ENCODE measurements around the gene ADGRL3. TPM values are rescaled to one million over a fixed set of nuclear protein-coding genes. Genes with fewer than 3 reads are reported as not detected.
"Not testable (repeated sequence)": the region's sequence is repeated elsewhere in the genome, so short reads cannot be mapped to it uniquely, and the experiment has no call there.

Gene ADGRL3
- total RNA-seq, 1 donor: under 0.01 TPM

GRCh38 chr4:61204353-61205060 is 4.4 kb downstream of the ADGRL3 start:
- no peak for DNase-seq (ENCODE audit: low read depth in 2 of 3, low spot score in 2 of 3)

GRCh38 chr4:61205066-61205465 is 4.9 kb downstream of the ADGRL3 start:
- no peak for DNase-seq (ENCODE audit: low read depth in 2 of 3, low spot score in 2 of 3)

GRCh38 chr4:61207156-61207555 is 7.0 kb downstream of the ADGRL3 start:
- not testable (repeated sequence) for DNase-seq (ENCODE audit: low read depth in 2 of 3, low spot score in 2 of 3)

GRCh38 chr4:61210186-61210939 is 10.2 kb downstream of the ADGRL3 start:
- DNase-seq (ENCODE audit: low read depth in 2 of 3, low spot score in 2 of 3): no peak

- DNase-seq (ENCODE audit: low read depth in 2 of 3, low spot score in 2 of 3): no peak
These were observed 11.7 kb downstream of the ADGRL3 start for GRCh38 chr4:61211781-61212180.

GRCh38 chr4:61212788-61213187 is 12.7 kb downstream of the ADGRL3 start:
- DNase-seq (ENCODE audit: low read depth in 2 of 3, low spot score in 2 of 3): no peak

GRCh38 chr4:61214680-61215079 is 14.6 kb downstream of the ADGRL3 start:
- DNase-seq (ENCODE audit: low read depth in 2 of 3, low spot score in 2 of 3): no peak

GRCh38 chr4:61217222-61217621 is 17.1 kb downstream of the ADGRL3 start:
- DNase-seq (ENCODE audit: low read depth in 2 of 3, low spot score in 2 of 3): no peak

GRCh38 chr4:61220556-61220955 is 20.4 kb downstream of the ADGRL3 start:
- no peak for DNase-seq (ENCODE audit: low read depth in 2 of 3, low spot score in 2 of 3)

DNA sequence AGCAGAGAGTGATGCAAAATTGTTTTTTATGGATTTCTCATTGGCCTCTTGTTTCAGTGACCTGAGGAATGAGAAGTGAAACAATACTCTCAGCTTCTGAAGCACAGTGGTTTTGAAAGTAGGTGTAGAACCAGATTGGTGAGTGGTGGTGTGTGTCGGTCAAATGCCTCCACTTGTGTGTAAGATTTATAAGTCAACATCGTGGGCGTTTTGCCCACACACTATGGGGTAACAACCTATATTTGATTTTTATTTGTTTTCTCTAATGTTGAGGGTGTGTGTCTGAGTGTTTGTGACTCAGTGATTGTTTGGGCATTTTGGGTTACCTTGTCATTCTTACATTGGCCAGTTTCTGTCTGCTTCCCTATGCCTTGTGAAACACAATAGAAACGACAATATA is 23.3 kb downstream of the ADGRL3 start:
- DNase-seq (ENCODE audit: low read depth in 2 of 3, low spot score in 2 of 3): no peak

GRCh38 chr4:61224573-61224972 is 24.4 kb downstream of the ADGRL3 start:
- no peak for DNase-seq (ENCODE audit: low read depth in 2 of 3, low spot score in 2 of 3)

DNA sequence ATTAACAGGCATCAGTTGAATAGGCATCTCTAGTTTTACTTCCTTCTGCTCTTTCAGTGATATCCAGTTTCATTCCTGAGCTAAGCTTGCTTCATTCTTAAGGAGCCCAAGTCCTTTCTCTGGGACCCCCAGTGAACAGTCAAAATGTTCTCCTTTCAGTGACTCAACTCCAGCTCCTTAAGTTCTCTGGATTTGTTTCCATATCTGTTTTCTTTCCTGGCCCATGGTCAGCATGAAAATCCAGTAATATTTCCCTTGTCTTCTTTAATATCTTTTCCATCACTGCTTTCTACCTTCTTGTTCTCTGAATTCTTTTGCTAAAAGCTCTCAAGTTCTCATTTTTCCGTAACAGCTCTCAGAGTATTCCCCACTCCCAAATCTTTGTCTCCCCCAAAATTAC is 25.5 kb downstream of the ADGRL3 start:
- no peak for DNase-seq (ENCODE audit: low read depth in 2 of 3, low spot score in 2 of 3)

GRCh38 chr4:61231421-61231820 is 31.3 kb downstream of the ADGRL3 start:
- DNase-seq (ENCODE audit: low read depth in 2 of 3, low spot score in 2 of 3): no peak

DNA sequence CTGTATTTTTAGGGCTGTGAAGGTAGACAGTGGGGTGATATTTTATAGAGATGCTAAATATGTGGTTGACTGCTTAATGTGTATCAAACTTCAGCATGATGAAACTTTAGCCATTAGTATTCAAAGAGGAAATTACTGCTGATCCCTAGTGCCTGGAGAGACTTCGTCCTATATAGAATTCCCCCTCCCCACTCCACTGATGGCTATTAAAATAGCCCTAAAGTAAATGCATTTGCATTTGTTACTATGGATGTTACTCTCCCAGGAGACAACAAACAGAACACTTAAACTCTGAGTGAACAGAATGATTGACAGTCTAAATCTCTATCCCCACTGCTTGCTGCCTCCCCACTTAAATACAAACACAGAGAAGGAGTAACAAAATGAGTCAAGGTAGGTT is 39.1 kb downstream of the ADGRL3 start:
- no peak for DNase-seq (ENCODE audit: low read depth in 2 of 3, low spot score in 2 of 3)

DNA sequence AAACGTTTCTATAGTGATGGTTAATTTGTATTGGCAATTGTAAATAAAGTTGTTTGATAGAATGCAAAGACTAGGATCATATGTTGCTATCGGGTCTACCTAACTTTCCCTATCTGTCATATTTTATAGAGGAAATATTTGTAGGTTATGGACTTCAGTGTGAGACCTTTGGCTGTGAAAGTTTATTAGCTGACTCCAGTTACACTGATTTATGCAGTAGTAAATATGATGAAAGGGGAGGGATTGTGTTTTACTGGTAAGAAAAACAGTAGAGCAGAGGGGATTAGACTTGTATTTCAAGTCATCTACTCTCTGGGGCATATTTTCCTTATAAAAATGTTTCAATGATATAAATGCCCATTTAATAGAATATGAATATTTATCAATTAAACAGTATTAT is 43.8 kb downstream of the ADGRL3 start:
- no peak for DNase-seq (ENCODE audit: low read depth in 2 of 3, low spot score in 2 of 3)

DNA sequence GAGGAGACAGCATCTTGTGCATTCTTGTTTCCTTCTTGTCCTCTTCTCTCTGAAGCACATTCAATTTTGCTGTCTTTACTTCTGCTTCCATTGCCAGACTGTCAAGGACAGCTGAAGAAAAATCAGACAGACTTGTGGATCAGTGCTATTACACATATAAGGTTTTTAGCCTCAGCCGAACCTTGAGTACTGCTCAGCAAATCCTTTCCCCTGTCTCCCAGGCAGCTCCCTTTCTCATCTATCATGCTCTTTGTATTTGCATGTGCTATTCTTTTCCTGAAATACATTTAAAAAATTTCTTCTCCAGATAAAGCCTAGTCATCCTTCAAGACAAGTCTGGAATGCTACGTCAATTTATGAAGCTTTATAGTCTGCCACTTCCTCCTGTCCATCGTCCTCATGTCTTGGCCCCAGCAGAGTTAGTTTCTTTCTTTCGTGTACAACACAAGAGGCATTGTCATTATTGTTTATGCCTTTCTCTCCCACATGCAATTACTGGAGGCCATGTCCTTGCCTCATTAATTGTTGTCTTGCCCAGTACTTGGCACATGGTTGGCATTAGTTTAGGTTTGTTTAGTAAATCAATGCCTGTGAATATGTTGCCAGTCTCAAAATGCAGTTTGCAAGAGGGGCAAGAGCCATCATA is 45.1 kb downstream of the ADGRL3 start:
- DNase-seq (ENCODE audit: low read depth in 2 of 3, low spot score in 2 of 3): no peak

- no peak for DNase-seq (ENCODE audit: low read depth in 2 of 3, low spot score in 2 of 3)
These were observed 45.9 kb downstream of the ADGRL3 start for GRCh38 chr4:61246034-61246433.

GRCh38 chr4:61248705-61249104 is 48.6 kb downstream of the ADGRL3 start:
- DNase-seq (ENCODE audit: low read depth in 2 of 3, low spot score in 2 of 3): no peak

- no peak for DNase-seq (ENCODE audit: low read depth in 2 of 3, low spot score in 2 of 3)
These were observed 51.0 kb downstream of the ADGRL3 start for GRCh38 chr4:61251129-61251528.

GRCh38 chr4:61254406-61254805 is 54.3 kb downstream of the ADGRL3 start:
- no peak for DNase-seq (ENCODE audit: low read depth in 2 of 3, low spot score in 2 of 3)

- peak in 2 of 3 donors; percentile 78 to 92 for DNase-seq (ENCODE audit: low read depth in 2 of 3, low spot score in 2 of 3)
These were observed 73.1 kb downstream of the ADGRL3 start for GRCh38 chr4:61273233-61273632.

- no peak for DNase-seq (ENCODE audit: low read depth in 2 of 3, low spot score in 2 of 3)
These were observed 74.2 kb downstream of the ADGRL3 start for GRCh38 chr4:61274286-61274685.
